Mesothelial cell of epicardium (in vitro differentiated cells): ENCODE results near the gene PSMB2. TPM values are rescaled to one million over a fixed set of nuclear protein-coding genes. Genes with fewer than 3 reads are reported as not detected.
A peak's percentile ranks its signal among the peaks of the same experiment; 100 is the strongest.
"Not testable (repeated sequence)": the region's sequence is repeated elsewhere in the genome, so short reads cannot be mapped to it uniquely, and the experiment has no call there.

Source experiments
- DNase-seq, 2 experiments: peaks; one replicate each; pipeline ENCODE4 v3.0.0; 2021; ENCODE audit warnings: low spot score in 2 of 2; ENCODE audit not compliant: unreplicated experiment in 2 of 2
- H3K27ac Mint-ChIP-seq: 2 replicates; pipeline ENCODE4 v1.8.0; 2021; ENCODE audit warnings: mixed read lengths
- H3K27me3 Mint-ChIP-seq: 2 replicates; pipeline ENCODE4 v1.8.0; 2021; ENCODE audit warnings: low read depth, mixed read lengths
- H3K36me3 Mint-ChIP-seq: 2 replicates; pipeline ENCODE4 v1.8.0; 2021; ENCODE audit warnings: mixed read lengths
- H3K4me1 Mint-ChIP-seq: 2 replicates; pipeline ENCODE4 v1.8.0; 2021; ENCODE audit warnings: mixed read lengths
- H3K4me3 Mint-ChIP-seq: 2 replicates; pipeline ENCODE4 v1.8.0; 2021; ENCODE audit warnings: mild to moderate bottlenecking, moderate library complexity, mixed read lengths
- H3K9me3 Mint-ChIP-seq: 2 replicates; pipeline ENCODE4 v1.8.0; 2021; ENCODE audit warnings: mixed read lengths
- total RNA-seq: library from RNA; stranded (reverse); gene quantifications from 3 replicates; pipeline ENCODE4 v1.2.1, GENCODE V29; 2021
- TF ChIP-seq, protein P1 (sequence below): fragments of 200-600 bp; sonication (generic); IDR thresholded peaks from one replicate; pipeline ENCODE4 v1.5.0; 2021; ENCODE audit warnings: antibody characterized with exemption; ENCODE audit not compliant: unreplicated experiment

PSMB2 gene
- total RNA-seq, result 60.1 to 61.9 TPM (median 61.1 TPM) in 3 replicates

DNA sequence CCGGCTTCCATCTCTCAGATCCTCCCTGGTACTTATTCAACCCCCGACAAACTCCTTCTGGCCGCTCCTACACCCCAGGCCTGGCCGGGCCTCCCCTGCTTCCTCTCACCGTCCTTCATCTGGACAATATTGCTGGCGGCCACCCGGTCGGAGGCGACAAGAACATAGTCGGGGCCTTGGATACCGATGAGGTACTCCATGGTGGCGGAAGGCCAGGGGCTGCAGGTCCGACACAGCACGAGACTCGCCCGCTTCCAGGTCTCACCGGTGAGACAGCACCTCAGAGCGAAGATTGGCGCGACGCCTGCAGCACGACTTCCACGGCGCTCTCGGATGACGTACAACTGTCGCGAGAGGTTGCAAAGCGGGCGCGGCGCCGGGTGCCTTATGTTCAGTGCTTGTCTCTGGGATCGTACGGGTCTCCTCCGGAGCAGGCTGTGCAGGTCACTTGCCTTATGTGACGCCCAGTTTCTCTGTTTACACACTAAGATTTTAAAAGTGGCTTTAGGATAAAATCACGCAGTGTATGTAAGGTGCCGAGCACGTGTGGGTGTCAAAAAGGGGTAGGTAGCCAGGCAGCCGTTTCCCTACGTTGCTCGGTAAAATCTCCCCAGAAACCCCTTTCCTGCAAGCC is at the start of gene PSMB2:
Gene PSMB2 (minus strand): TSS at position 294 of the 634 bp plus-strand sequence. CDS start 94 bp downstream, at position 200.
- Mint-ChIP-seq H3K9me3 (no peaks in the 10 kb centered on the region), H3K4me1 (peaks cover 30% of the 10 kb centered on the region), H3K4me3 (peak within 1 kb of the TSS; percentile 99), H3K36me3 (peaks cover 3% of the 10 kb centered on the region), H3K27ac (peak within 1 kb of the TSS; percentile 100), H3K27me3 (peaks cover 20% of the 10 kb centered on the region)
- TF ChIP-seq, protein P1, sequence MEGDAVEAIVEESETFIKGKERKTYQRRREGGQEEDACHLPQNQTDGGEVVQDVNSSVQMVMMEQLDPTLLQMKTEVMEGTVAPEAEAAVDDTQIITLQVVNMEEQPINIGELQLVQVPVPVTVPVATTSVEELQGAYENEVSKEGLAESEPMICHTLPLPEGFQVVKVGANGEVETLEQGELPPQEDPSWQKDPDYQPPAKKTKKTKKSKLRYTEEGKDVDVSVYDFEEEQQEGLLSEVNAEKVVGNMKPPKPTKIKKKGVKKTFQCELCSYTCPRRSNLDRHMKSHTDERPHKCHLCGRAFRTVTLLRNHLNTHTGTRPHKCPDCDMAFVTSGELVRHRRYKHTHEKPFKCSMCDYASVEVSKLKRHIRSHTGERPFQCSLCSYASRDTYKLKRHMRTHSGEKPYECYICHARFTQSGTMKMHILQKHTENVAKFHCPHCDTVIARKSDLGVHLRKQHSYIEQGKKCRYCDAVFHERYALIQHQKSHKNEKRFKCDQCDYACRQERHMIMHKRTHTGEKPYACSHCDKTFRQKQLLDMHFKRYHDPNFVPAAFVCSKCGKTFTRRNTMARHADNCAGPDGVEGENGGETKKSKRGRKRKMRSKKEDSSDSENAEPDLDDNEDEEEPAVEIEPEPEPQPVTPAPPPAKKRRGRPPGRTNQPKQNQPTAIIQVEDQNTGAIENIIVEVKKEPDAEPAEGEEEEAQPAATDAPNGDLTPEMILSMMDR, result no peak
- DNase-seq, result peak; percentile 92 to 98

DNA sequence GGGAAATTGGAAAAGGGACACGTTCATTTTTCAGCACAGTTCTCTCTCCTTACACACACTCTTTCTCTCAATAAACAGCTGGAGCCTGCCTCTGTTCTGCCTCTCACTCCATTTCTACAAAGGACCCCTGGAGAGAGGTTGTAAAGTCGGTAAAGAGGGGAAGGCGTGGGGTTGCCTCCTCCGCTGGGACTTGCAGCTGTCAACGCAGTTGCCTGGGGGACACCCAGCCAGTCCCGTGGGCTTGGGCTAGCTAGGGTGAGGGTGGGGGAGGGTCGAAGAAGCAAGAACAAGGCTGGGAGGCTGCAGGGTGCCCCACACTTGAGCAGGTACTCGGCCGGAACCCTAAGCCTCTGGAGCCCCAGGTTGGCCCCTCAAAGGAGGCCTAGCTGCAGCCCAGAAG is 49.8 kb upstream of the PSMB2 start:
- Mint-ChIP-seq H3K9me3 (no peaks in the 10 kb centered on the region), H3K36me3 (no peaks in the 10 kb centered on the region), H3K27ac (no peak overlapping the region), H3K4me1 (no peaks in the 10 kb centered on the region), H3K4me3 (no peak overlapping the region), H3K27me3 (peaks cover 43% of the 10 kb centered on the region)
- no peak for DNase-seq
- TF ChIP-seq, protein P1, result no peak

DNA sequence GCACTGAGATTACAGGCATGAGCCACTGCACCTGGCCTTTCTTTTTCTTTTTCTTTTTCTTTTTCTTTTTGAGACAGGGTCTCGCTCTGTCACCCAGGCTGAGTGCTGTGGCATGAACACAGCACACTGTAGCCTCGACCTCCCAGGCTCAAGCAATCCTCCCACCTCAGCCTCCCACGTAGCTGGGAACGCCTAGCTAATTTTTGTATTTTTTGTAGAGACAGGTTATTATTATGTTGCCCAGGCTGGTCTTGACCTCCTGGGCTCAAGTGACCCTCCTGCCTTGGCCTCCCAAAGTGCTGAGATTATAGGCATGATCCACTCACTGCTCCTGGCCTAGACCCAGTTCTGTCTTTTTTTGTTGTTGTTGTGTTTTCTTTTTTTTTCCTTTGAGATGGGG is 48.8 kb upstream of the PSMB2 start:
- H3K36me3 Mint-ChIP-seq, H3K9me3 Mint-ChIP-seq, H3K4me3 Mint-ChIP-seq, H3K4me1 Mint-ChIP-seq, DNase-seq, H3K27ac Mint-ChIP-seq: not testable (repeated sequence)
- H3K27me3 Mint-ChIP-seq, result peaks cover 42% of the 10 kb centered on the region

DNA sequence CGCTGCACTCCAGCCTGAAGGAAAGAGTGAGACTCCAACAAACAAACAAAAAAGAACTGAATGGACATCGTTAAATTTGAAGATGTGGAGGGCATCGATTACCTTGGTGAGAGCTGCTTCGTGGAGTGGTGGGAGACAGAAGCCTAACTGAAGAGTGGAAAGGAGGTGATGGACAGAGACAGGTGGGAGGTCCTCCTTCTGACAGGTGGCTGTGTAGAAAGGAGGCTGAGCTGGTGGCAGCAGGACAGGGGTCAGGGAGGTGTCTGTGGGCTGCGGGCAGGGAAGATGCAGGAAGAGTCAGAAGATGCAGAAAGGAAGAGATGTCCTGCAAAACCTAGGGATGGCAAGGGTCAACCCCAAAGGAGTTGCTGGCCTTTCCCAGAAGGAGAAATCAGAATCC is 46.8 kb upstream of the PSMB2 start:
- no peak for DNase-seq
- TF ChIP-seq, protein P1, result no peak
- Mint-ChIP-seq H3K36me3 (no peaks in the 10 kb centered on the region), H3K9me3 (no peaks in the 10 kb centered on the region), H3K4me1 (no peaks in the 10 kb centered on the region), H3K27ac (no peak overlapping the region), H3K27me3 (peaks cover 60% of the 10 kb centered on the region), H3K4me3 (no peak overlapping the region)

DNA sequence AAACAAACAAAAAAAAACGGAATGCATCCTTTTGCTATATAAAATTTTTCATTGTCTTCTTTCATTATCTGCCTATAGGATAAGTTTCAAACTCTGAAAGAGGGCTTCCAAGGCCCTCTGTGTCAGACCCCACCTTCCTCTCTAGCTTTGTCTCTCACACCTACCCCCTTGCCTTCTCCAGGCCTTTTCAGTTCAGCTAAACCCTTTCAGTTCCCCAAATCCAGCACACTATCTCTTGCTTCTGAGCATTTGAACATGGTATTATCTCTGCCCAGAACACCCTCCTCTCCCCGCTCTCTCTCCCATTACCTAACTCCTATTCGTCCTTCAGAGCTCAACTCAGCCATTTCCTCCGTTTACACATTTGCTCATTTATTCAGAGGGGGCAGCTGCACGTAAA is 41.7 kb upstream of the PSMB2 start:
- DNase-seq, result no peak
- Mint-ChIP-seq H3K27ac (no peak overlapping the region), H3K36me3 (no peaks in the 10 kb centered on the region), H3K4me3 (no peak overlapping the region), H3K9me3 (no peaks in the 10 kb centered on the region), H3K27me3 (peaks cover 54% of the 10 kb centered on the region), H3K4me1 (no peaks in the 10 kb centered on the region)
- TF ChIP-seq, protein P1, result no peak

DNA sequence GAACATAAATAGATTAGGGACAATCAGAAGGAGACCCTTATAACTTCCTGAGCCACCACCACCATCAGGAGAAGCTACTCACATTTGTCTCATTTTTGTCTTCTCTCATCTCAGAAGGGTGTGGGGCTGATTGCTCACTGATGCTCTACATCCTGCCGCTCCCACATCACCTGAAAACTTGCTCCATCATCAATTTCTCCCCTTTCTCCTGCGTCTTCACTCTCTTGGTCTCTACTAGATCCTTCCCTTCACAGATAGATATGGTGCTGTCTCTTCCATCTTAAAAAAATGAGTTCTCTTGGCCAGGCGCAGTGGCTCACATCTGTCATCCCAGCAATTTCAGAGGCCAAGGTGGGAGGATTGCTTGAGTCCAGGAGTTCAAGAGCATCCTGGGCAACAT is 38.9 kb upstream of the PSMB2 start:
- H3K9me3 Mint-ChIP-seq, result no peaks in the 10 kb centered on the region
- TF ChIP-seq, protein P1, result no peak
- no peak overlapping the region for H3K4me3 Mint-ChIP-seq
- peaks cover 53% of the 10 kb centered on the region for H3K27me3 Mint-ChIP-seq
- no peaks in the 10 kb centered on the region for H3K4me1 Mint-ChIP-seq
- no peak for DNase-seq
- H3K36me3 Mint-ChIP-seq, result no peaks in the 10 kb centered on the region
- H3K27ac Mint-ChIP-seq, result no peak overlapping the region
